Cardiac ventricle fibroblast (primary cell): Measurements from ENCODE around the gene FGF5. TPM values are rescaled to one million over a fixed set of nuclear protein-coding genes. Genes with fewer than 3 reads are reported as not detected.

ENCODE experiments used
- total RNA-seq: library from RNA; depleted of rRNA; stranded (reverse); fragments of >200 nt; gene quantifications from 2 replicates; pipeline ENCODE4 v1.2.3, GENCODE V29; 2015

The FGF5 gene
- 0.06 and 0.10 TPM in 2 replicates for total RNA-seq

GRCh38 chr4:80266253-80266901 lies at the start of gene FGF5:
TSS of gene FGF5 (plus strand) at chr4:80266664. CDS start at chr4:80266825, 161 bp downstream.

GRCh38 chr4:80335554-80336358 lies 69.3 kb downstream of the FGF5 start, which contains the start of gene CFAP299:
TSS of gene CFAP299 (plus strand) at chr4:80335730.

Other genes starting within 250 kb of the FGF5 start
- 43.6 and 45.3 TPM in 2 replicates for gene ANTXR2, start 193.4 kb upstream of the FGF5 start, total RNA-seq
- 2.7 and 3.5 TPM in 2 replicates for gene PRDM8, start 69.2 kb upstream of the FGF5 start, total RNA-seq
- not detected in 2 replicates for gene CFAP299, start 69.1 kb downstream of the FGF5 start, total RNA-seq